Activated T-cell treated with anti-CD3 and anti-CD28 coated beads for 48 hours (primary cell): Measurements from ENCODE around the gene SAP30L.

Experiments used
- DNase-seq: peaks from one replicate; pipeline ENCODE4 v3.0.0-alpha.2; 2020; ENCODE audit warnings: low read depth

SAP30L gene

DNA sequence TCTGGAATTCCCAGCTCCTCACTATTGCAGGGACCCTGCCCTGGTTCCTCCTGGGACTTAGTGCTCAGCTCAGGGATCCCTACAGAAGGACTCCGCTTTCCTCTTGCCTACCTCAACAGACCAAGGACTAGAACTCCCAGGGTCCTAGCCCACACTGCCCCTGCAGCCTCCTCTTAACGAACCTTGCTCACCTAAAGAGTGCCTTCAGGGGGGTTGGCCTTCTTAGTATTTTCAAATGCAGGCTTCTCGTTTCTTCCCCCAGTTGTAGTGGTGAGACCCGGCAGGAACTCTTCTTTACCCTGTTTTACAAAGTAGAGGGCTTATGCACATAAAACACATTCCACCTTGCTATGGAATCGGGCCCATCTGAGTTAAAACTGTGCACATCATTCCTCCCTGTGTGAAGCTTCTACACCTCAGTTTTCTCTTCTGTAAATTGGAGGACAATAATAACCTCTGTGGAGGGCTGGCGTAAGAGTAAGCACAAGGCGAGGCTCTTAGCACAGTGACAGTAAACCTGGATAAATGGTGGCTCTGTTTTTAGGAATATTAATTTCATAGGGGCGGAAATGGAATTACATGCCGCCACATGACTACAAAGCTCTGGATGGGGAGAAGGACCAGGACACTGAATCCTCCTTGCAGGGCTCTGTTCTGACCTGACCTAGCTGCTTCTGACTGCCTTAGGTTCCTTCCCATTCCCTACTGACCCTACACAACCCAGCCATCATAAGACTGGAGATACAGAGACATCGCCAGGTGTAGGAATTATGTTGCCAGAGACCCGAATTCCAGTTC is 36.0 kb downstream of the SAP30L start:
- no peak for DNase-seq

DNA sequence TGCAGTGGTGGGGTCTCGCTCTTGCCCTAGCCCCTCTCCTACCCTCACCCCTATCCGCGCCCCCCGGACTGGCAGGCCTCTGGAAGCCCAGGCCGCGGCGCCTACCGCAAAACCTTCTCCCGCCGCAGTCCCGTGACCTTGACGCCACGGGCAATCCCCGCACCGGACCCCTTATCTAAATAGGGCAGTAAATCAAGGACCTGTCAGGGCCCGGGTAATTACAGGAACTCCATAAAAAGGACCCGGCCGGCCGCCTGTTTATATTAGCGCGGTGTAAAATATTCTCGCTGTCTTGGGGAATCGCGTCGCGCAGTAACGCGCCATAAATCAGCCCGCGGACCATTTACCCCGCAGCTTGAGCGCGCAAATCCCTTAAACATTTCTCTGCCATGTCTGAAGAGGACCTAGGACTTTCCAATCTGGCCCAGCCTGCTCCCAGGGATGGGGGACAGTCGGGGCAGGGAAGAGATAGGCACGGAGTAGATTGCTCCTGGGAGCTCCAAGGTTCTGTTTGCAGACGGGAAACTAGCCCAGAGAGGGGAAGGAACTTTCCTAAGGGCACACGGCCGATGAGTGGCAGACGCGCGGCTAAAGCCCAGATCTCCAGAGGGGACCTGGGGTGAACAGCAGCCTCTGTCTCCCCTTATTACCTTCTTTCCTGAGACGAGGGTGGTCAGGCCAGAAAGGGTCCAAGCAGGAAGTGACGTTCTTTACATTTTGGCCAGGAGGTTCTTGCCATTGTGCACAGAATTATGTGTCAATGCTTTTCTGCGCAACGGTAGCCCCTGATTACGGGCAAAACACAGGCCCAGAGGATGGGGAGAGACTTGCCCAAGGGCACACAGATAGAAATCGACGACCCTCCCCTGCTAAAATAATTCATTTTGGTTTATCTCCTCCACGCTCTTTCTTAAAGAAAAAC is 37.0 kb downstream of the SAP30L start:
- DNase-seq = no peak

DNA sequence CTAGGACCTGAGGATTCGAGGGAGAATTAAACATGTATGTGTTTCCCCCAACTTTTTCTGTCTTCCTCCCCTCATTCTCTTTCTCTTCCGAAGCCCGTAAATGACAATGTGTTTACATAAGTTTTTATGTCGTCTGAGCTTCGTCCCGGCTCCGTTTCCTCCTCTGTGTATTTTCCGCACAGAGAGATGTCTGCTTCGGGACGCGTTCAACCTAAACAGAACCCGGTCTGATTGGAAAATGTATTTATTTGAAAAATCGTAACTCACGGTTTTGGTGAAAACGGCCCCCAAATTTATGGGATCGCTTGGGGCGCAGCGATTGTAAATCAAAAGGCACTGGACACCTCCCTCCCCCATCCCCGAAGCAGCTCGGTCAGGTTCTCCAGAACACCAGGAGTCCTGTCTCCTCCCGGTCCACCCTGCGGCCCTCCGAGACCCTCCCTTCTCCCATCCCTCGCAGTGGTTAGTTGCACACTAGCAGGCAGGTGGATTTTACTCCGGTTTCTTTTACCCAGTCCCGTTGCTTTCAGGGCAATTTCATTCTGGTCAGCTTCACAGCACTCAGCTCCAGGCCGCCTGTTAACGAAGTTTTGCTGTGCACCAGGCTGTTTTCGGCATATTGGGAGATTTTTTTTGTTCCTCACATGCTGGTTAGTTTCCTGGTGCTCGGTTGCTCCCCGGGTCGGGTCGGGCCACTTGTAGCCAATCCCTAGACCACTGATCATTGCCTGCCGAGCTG is 38.0 kb downstream of the SAP30L start:
- no peak for DNase-seq

DNA sequence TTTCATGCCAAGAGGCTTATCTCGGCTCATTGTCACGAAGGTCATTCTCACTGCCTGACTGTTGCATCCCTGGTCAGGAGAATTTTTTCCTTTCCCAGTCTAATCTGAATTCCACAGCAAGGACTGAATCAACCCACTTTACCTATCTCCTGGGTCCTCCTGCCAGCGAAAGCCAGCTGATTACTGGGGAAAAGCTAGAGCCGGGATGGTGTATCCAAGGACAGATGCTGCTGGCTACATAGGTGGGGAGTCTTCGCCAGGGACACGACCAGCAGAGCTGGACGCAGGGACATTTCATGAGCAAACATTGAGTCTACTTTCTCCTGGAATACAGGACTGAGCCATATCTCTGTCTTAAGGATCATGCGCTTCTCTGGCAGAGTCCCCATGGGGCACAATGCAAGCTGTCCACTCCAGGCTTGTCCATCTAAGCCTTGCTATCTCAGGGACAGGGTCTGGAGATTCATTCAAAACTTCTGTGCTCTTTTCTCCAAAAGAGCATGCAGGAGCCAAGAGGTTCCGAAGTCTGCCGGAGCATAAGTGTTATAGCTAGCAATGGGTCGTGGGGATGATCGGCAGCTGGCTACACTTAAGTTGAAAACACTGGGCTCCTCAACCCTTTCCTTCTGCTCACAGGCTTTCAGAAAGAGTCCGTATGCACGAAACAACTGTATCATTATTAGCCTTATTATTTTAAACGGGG is 38.7 kb downstream of the SAP30L start:
- no peak for DNase-seq

DNA sequence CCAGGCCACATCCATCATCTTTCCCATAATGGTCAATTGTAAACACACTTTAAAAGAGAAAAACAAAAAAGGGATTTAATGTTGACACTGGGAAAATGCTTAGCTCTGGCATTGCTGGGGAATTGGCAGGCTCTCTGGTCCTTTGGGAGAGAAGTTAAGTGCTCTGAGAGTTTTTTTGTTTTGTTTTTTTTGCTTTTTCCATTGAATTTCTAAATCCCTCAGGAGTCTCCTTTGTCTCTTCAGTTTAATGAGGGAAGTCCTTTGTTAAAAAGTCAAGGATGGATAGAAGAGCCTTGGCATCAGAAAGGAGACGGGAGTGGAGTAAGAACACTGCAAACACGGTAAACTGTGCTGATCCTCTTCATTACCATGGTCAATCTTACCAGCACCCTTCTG is 39.3 kb downstream of the SAP30L start:
- no peak for DNase-seq

DNA sequence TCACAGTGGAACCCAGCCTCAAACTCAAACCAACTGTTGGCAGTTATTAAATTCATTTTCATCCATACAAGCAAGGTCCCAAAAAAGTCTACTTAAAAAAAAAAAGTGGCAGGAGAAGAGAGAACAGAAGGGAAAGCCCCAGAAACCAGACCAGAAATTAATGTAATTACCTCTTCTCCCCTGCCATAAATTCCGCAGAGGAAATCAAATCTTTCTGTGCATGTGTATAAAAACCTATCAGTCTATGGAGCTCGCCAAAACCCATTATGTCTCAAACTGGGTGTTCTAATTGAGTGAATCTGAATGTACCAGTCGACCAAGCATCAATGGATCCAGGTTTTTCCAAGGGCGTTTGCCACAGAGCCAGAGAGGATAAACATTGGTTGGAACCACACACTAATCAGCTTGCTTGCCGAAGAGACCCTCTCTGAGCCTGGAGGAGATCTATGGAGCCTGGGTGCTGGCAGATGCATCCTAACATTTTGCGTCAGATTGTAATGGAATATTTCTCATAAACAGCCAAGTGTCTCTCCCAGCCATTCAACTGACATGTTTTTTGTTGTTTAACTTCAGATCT is 40.1 kb downstream of the SAP30L start:
- no peak for DNase-seq

DNA sequence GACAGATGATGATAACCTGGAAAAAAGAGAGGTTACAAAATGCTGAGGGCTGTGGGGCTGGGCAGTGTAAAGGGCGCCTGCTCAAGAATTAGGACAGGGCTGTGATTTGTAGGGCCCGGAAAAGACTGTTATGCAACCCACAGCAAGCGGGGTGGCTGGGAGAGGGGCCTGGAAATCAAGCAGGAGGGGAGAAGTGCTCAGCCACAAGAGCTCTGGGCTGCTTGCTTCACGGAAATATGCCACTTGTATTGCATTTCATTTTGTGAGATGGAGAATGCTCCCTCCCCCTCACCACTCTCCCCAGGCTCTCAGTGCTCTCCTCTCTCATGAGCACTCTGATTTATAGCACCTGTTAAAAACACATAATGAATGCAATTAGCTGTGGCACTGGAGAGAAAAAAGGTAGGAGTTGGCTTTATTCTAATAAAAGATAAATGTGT is 40.6 kb downstream of the SAP30L start:
- no peak for DNase-seq

DNA sequence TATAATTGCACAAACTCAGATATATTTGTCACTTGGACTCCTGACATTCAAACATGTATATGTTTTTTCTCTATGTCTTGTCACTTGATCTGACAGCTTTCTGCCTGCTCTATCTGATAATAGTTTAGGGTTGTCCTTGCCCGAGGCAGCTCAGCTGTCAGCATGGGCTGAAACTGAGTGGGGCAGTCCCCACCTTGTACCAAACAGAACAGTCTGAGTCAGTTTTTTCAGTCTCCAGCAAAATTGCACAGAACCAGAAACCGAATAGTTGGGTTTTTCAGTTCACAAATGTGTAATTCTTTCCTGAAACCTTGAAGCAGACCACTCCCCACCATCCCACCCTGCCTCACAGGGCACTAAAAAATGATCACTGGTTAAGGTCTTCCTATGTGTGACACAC is 41.7 kb downstream of the SAP30L start:
- DNase-seq = peak; percentile 47

DNA sequence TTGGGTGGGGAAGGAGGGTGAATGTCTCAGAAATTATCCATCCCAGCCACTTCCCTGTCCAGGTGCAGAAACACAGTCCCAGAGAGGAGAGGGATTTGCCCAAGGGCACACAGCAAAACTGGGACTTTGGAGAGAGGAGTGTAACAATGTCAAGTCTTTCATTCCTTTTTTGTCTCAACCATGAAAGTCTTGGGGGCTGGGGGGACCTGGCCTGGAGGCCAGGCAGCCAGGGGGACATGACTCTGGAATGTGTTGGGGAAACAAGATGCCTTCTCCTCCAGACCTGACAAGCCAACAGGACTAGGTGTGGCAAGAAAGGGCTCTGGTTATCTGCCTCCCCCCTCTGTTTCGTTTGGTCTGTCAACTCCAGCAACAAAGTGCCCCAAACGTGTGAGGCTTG is 46.1 kb downstream of the SAP30L start:
- no peak for DNase-seq

DNA sequence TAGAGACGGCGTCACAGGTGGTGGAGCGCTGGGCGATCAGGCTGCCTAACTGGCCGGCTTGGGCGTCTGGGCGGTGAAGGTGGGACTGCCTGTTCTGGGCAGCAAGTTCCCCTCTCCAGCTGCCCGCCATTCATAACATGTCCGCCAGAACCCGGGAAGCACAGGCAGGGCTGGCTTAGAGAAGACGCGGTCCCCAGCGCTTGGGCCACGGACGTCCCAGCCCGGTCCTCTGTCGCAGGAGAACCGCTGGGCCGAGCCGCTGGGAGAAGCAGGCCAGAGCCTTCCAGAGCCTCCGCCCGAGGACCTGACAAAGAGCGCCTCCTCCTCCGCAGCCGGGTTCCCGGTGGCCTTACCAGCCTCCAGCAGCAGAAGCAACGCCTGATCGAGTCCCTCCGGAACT is 47.5 kb downstream of the SAP30L start:
- no peak for DNase-seq

DNA sequence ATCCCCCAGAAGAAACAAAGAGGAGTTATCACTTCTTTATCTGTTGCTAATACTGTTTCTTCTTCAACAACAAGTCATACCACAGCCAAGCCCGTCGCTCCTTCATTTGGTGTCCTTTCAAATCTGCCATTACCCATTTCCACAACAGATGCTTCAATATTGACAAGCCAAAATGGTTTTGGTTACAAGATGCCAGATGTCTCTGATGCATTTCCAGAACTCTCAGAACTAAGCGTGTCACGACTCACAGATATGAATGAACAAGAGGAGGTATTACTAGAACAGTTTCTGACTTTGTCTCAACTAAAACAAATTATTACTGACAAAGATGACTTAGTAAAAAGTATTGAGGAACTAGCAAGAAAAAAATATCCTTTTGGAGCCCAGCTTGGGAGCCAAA is 48.2 kb downstream of the SAP30L start:
- no peak for DNase-seq

DNA sequence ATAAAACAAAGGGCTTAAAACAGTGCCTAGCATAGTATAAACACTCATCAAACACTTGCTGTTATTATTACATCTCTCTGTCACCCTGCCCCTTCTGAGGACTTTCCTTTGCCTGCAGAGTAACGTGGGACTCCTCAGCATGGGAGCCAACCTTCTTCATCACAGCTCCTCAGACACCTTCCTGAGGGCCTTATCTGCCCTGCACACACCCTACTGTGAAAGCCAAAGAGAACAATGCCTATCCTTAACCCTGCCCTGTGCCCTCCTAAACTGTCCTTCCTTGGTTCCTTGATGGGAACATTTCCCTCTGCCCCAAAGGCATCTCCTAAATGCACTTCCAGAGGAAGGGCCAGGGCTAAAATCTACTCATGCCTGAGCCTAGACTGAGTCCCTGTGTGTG is 52.8 kb downstream of the SAP30L start:
- no peak for DNase-seq

DNA sequence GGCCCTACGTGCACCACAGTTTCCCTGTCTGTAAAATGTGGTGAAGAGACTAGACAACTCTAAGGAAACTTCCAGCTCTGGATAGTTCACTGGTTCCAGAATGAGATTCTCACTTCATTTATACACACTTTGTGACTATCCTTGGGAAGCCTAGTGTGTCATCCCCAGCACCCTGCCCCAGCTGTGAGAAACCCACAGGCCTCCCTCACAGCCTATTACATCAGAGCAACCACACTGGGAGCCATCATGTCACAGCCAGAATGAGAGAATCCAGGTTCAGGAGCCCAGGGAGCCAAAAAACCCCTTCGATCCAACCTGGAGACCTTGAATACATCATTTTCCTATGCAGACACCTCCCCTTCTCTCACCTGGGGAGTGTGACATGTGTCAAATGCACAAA is 53.2 kb downstream of the SAP30L start:
- no peak for DNase-seq

DNA sequence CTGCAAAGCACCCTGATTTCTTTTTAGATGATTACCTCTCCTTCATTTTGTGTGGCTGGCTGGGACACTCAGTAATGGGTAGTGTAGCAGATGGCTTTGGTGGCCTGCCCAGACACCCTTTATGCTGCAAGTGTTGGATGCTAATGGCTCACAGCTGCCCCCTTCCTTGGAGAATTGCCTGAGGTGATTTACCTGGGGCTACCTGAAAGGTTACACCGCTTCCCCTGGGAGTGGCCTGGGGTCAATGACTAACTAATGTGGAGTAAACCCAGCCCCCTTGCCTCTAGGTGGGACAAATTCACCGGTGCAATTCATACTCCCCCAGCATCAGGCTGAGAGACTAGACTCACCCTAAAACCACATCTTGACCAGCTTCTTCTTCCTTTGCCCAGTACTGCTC is 55.8 kb downstream of the SAP30L start:
- no peak for DNase-seq

DNA sequence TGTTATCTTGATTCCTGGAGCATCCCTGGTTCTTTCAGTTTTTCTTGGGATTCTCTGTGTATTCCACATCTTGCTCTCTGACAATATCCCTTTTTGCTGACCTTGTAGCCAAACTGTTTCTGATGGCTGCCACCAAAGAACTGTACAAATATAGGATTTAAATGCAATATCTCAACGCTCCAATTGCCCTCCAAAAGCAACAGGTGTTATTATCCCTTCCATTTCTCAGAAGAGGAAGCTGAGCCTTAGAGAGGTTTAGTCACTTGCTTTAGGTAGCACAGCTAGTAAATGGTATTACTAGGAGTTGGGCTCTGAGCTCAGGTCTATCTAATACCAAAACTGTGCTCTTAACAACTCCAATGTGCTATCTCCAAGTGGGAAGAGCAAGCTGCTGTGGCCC is 56.4 kb downstream of the SAP30L start:
- no peak for DNase-seq

DNA sequence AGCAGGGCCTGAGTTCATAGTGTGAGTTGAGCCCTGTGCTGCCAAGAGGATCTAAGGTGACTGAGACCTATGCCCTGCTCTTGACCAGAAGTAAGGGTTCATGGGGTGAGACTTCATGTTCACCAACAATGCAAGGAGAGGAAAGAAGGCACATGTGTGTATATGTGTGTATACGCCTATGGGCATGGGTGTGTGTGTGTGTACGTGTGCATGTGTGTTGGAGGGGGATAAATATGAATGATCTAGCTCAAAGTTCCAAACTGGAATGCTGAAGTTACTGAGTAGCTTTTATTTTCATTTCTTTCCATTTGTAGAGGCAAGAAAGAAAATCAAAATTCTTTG is 57.9 kb downstream of the SAP30L start:
- no peak for DNase-seq

DNA sequence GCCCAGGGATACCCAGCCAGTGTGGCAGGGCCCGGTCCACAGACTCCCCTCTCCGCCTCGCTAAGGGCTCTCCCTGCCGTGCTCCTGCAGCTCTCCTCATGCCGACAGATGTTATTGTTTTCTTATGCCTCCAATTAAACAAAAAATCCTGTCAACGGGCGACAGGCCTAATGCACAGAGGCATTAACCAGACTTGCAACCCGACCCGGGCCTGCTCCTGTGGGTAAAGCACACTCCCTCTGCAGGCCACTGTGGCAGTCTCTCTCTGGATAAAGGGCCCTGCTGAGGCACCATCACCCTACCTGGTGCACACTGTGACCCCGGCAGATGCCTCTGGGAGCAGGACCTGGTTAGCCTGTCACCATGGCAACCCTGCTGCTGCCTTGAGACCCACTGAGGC is 59.8 kb downstream of the SAP30L start:
- DNase-seq = no peak

DNA sequence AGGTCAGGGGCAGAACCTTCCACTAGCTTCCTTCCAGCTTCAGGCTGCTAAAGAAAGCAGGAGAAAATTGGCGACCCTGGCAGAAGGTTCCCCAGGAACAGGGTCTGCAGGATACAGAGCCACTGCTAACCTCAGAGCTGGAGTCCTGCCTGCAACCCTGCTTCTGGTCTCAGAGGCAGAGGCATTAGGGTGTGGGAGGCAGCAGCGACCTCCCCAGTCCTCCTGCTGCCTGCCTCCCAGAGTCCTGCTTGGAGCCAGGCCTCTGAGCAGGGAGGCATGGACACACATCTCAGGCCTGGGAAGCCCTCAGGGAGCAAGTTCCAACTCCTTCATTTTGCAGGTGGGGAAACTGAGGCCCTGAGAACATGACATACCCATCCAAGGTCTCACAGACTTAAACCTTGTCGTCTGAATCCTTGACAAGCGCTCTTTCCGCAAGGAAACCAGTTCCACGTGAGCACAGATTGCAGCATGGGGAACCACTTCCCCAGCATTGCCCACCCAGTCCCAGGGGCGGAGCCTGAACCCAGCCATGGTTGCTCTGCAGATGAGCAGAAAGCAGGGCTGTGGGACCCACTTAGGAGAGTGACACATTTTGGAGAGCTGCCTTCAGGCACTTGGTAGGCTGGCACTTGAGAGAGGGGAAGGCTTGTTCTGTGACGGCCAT is 60.4 kb downstream of the SAP30L start:
- DNase-seq = no peak

DNA sequence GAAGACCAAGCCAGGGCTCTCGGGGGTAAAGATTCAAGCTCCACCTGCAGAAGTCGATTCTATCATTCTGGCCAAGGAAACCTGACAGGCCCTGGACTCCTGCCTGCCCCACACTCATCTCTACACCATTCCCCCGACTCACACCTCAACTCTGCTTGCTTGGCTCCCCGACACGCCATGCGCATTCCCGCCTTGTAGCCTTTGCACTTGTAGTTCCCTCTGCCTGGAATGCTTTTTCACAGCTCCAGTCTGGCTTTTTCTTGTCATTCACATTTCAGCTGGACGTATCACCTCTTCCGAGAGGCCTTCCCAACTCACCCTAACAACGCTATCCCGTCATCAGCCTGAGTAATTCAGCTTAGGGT is 60.9 kb downstream of the SAP30L start:
- no peak for DNase-seq

DNA sequence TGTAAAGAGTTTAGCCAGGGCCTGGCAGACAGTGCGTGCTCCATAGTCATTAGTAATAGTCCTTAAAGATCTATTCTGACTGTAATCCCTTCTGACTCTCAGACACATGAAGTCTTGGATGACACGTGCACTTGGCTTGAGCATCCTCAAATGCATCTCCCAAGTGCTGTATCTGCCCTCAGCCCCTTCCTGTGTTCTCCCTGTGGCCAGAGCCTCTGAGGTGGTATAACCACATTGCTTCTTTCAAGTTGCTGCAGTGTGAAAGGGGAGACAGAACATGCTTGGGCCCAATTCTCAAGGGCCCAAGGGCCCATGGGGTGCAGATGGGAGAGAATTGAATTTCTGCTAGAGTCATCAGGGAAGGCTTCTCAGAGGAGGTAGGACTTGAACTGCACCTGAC is 62.3 kb downstream of the SAP30L start:
- no peak for DNase-seq
